K562 (cell line): ENCODE measurements around the gene IL4I1. TPM values are rescaled to one million over a fixed set of nuclear protein-coding genes. Genes with fewer than 3 reads are reported as not detected.

Experiments used
- FOXK1 ChIP-seq: sonication (generic); formaldehyde crosslinking; IDR thresholded peaks from 2 replicates; pipeline ENCODE4 v1.8.0; 2022; ENCODE audit warnings: missing genetic modification reagents, mild to moderate bottlenecking, borderline replicate concordance
- GATA2 ChIP-seq: sonication (generic); formaldehyde crosslinking; IDR thresholded peaks from 2 replicates; pipeline ENCODE4 v1.4.0; 2020; ENCODE audit warnings: mild to moderate bottlenecking, missing genetic modification reagents
- NR2C1 ChIP-seq, 2 experiments: fragments of 450-650 bp; IDR thresholded peaks; 2 replicates each; pipeline ENCODE4 v1.6.1; 2017; ENCODE audit warnings: mild to moderate bottlenecking in 2 of 2, antibody characterized with exemption in 1 of 2, inconsistent platforms in 1 of 2, missing compliant biosample characterization in 1 of 2, missing genetic modification characterization in 1 of 2
- RAD21 ChIP-seq, 2 experiments: fragments of 250-450 bp in 1 of 2; fragments of 450-650 bp in 1 of 2; sonication (Bioruptor Pico) in 1 of 2; formaldehyde crosslinking in 1 of 2; IDR thresholded peaks in 1 of 2; conservative IDR thresholded peaks in 1 of 2; 2 replicates each; pipeline versions ENCODE4 v1.4.0 to v1.8.0; 2020 to 2022; ENCODE audit warnings: mild to moderate bottlenecking in 2 of 2, moderate library complexity in 1 of 2
- RBM25 ChIP-seq: fragments of 200-400 bp; formaldehyde crosslinking; IDR thresholded peaks from 2 replicates; pipeline ENCODE4 v1.6.1; 2018; ENCODE audit warnings: low read length, low read depth, moderate library complexity; ENCODE audit not compliant: severe bottlenecking
- RFX7 ChIP-seq: fragments of 250-450 bp; sonication (Bioruptor Pico); IDR thresholded peaks from 2 replicates; pipeline ENCODE4 v1.5.1; 2021; ENCODE audit warnings: mild to moderate bottlenecking
- SMARCA4 ChIP-seq: fragments of 450-650 bp; IDR thresholded peaks from 2 replicates; pipeline ENCODE4 v1.6.1; 2016
- SMARCA5 ChIP-seq: fragments of 450-650 bp; IDR thresholded peaks from 2 replicates; pipeline ENCODE4 v1.6.1; 2016
- TAF9B ChIP-seq: fragments of 450-650 bp; IDR thresholded peaks from 2 replicates; pipeline ENCODE4 v1.6.1; 2018; ENCODE audit warnings: mild to moderate bottlenecking; ENCODE audit not compliant: partially characterized antibody
- TEAD4 ChIP-seq, 2 experiments: sonication (generic) in 1 of 2; formaldehyde crosslinking in 1 of 2; IDR thresholded peaks; 2 replicates each; pipeline versions ENCODE4 v1.6.1 to v1.8.0; 2012 to 2022; ENCODE audit warnings: borderline replicate concordance in 1 of 2, inconsistent platforms in 1 of 2, low read length in 1 of 2, mild to moderate bottlenecking in 1 of 2, missing genetic modification reagents in 1 of 2
- ZBTB1 ChIP-seq: sonication (generic); formaldehyde crosslinking; IDR thresholded peaks from 2 replicates; pipeline ENCODE4 v1.8.1; 2023; ENCODE audit warnings: missing genetic modification reagents, low read depth, mild to moderate bottlenecking, borderline replicate concordance
- polyA plus RNA-seq, 8 experiments: library from polyadenylated mRNA; depleted of rRNA in 4 of 8; stranded (reverse) in 5 of 8; unstranded in 3 of 8; fragments of >200 nt; fragmentation: Nextera tagmentation in 2 of 8; fragmentation: Illumina TruSeq in 1 of 8; extraction: Ambion mirVana in 2 of 8; extraction: Trizol in 1 of 8; gene quantifications; 2 replicates each; pipeline versions ENCODE4 v1.2.1 to v1.2.3, GENCODE V29; 2011 to 2014; ENCODE audit warnings: inconsistent platforms in 1 of 8, missing spikeins in 1 of 8
- total RNA-seq, 7 experiments: library from RNA; depleted of rRNA in 6 of 7; stranded (reverse); fragments of >200 nt in 6 of 7; fragmentation: Illumina TruSeq in 2 of 7; extraction: Trizol in 2 of 7; gene quantifications; 2 replicates each; pipeline versions ENCODE4 v1.2.1 to v1.2.3, GENCODE V29; 2011 to 2021; ENCODE audit warnings: low replicate concordance in 1 of 7
- TF ChIP-seq, protein P1 (sequence below): fragments of 250-450 bp; sonication (Bioruptor Pico); IDR thresholded peaks from 2 replicates; pipeline ENCODE4 v1.5.0; 2020; ENCODE audit warnings: mild to moderate bottlenecking
- TF ChIP-seq, protein P2 (sequence below): fragments of 250-450 bp; sonication (Bioruptor Pico); IDR thresholded peaks from 2 replicates; pipeline ENCODE4 v1.8.0; 2021; ENCODE audit warnings: borderline replicate concordance, mild to moderate bottlenecking, moderate library complexity; ENCODE audit not compliant: poor library complexity, severe bottlenecking
- TF ChIP-seq, protein P3 (sequence below), 2 experiments: fragments of 450-650 bp; IDR thresholded peaks; 2 replicates each; pipeline ENCODE4 v1.6.1; 2016
- TF ChIP-seq, protein P4 (sequence below): IDR thresholded peaks from 2 replicates; pipeline ENCODE4 v1.6.1; 2012; ENCODE audit warnings: low read depth, low read length, improper control_type of control experiment, borderline replicate concordance

Gene IL4I1
- total and polyA plus RNA-seq, 9 of the 15 experiments (the other 6 are each of a cell fraction or from before 2014, with no cell fraction given), result 0.06 to 0.95 (median 0.43) TPM; not detected in 2

DNA sequence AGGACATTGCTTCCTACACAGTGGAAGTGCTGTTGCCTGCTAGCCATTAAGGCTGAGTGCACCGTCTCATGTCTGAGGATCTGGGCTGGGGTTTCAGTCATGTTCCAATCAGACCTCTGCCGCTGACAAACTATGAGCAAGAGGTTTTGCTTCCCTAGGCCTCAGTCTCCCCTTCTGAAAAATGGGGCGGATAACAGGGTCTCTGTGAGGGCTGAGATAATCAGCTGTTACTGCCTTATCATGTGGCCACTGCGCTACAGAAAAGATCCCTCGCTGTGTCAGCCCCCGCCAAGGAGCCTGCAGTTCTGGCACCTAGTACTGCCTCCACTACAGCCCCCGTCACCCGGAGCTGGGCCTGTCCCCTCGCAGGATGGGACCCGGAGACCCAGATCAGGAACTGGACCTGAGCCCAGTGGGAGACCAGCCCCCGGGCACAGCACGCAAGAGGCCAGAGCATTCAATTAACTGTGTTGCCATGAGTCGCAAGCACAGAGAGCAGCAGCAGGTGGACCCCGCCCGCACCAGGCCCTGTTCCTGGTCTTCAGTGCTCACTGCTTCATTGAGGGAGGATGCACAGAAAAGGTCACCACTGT lies 26.3 kb downstream of the IL4I1 start (continued):
- TF ChIP-seq, protein P1, sequence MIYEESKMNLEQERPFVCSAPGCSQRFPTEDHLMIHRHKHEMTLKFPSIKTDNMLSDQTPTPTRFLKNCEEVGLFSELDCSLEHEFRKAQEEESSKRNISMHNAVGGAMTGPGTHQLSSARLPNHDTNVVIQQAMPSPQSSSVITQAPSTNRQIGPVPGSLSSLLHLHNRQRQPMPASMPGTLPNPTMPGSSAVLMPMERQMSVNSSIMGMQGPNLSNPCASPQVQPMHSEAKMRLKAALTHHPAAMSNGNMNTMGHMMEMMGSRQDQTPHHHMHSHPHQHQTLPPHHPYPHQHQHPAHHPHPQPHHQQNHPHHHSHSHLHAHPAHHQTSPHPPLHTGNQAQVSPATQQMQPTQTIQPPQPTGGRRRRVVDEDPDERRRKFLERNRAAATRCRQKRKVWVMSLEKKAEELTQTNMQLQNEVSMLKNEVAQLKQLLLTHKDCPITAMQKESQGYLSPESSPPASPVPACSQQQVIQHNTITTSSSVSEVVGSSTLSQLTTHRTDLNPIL (CRISPR knock-in tag), result no peak
- TF ChIP-seq, protein P2, sequence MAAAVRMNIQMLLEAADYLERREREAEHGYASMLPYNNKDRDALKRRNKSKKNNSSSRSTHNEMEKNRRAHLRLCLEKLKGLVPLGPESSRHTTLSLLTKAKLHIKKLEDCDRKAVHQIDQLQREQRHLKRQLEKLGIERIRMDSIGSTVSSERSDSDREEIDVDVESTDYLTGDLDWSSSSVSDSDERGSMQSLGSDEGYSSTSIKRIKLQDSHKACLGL, result no peak
- TF ChIP-seq SMARCA5 (peak; percentile 97), RAD21 (CRISPR knock-in tag; conservative IDR thresholded peaks at IDR 0.05 in 1 of 2, IDR thresholded peaks at IDR 0.05 in 1 of 2) (no peak), TEAD4 (IDR thresholded peaks at IDR 0.05; ENCODE audit: low read length) (no peak), TEAD4 (CRISPR knock-in tag; IDR thresholded peaks at IDR 0.05; ENCODE audit: borderline replicate concordance) (no peak), NR2C1 (IDR thresholded peaks at IDR 0.05) (no peak), NR2C1 (tag; IDR thresholded peaks at IDR 0.05) (no peak), GATA2 (CRISPR knock-in tag) (no peak), FOXK1 (no peak), SMARCA4 (0 out of 2 replicates have a peak, but pooled peaks have one; percentile 14), RBM25 (peak; percentile 73), RFX7 (CRISPR knock-in tag) (no peak), TAF9B (no peak), ZBTB1 (no peak)
- TF ChIP-seq, protein P3, sequence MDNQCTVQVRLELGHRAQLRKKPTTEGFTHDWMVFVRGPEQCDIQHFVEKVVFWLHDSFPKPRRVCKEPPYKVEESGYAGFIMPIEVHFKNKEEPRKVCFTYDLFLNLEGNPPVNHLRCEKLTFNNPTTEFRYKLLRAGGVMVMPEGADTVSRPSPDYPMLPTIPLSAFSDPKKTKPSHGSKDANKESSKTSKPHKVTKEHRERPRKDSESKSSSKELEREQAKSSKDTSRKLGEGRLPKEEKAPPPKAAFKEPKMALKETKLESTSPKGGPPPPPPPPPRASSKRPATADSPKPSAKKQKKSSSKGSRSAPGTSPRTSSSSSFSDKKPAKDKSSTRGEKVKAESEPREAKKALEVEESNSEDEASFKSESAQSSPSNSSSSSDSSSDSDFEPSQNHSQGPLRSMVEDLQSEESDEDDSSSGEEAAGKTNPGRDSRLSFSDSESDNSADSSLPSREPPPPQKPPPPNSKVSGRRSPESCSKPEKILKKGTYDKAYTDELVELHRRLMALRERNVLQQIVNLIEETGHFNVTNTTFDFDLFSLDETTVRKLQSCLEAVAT (IDR thresholded peaks at IDR 0.05), result no peak
- TF ChIP-seq, protein P4, sequence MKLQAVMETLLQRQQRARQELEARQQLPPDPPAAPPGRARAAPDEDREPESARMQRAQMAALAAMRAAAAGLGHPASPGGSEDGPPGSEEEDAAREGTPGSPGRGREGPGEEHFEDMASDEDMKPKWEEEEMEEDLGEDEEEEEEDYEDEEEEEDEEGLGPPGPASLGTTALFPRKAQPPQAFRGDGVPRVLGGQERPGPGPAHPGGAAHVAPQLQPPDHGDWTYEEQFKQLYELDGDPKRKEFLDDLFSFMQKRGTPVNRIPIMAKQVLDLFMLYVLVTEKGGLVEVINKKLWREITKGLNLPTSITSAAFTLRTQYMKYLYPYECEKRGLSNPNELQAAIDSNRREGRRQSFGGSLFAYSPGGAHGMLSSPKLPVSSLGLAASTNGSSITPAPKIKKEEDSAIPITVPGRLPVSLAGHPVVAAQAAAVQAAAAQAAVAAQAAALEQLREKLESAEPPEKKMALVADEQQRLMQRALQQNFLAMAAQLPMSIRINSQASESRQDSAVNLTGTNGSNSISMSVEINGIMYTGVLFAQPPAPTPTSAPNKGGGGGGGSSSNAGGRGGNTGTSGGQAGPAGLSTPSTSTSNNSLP, result no peak
